ENCODE measurements around the gene ARHGAP26. TPM values are rescaled to one million over a fixed set of nuclear protein-coding genes. Genes with fewer than 3 reads are reported as not detected.

Gene ARHGAP26
- total RNA-seq, 1 donor from 2014 or later, result 60.3 TPM

DNA sequence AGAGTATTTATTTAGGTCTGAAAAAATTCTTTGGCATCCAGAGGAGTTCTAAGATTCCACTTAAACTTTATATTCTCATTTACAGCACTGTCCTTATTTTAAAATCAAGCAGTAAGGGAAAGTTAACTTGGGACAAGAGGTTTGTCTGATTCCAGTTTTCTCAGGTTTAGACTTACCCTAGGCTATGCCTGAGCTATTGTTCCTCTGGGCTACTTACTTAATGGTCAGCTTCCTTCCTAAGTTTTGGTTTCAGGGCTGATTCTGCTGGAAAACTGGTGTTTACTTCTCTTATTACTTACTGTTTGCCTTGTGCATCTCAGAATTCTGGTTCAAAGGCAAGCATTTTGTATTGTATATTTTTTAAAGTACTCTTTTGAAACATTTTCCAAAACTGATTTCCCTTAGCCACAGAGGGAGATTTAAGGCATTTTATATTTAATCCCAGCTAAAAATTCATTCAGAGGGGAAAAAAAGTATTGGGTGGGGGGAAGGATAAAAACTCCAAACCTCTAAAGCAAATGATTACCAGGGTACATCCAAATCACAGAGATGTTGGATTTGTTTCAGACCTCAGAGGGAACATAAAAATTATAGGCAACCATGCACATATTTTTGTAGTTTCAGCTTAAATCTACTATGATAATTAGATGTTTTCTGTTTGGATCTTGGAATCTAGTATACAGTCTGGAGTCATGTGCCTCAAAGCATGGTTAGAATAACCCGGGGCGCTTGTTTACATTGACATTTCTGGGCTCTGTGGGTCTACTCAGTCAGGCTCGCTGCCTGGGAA is 290.0 kb downstream of the ARHGAP26 start:
- no peak for DNase-seq (ENCODE audit: low spot score)

- DNase-seq (ENCODE audit: low spot score), result no peak
Measured at GRCh38 chr5:143061161-143061945, 291.2 kb downstream of the ARHGAP26 start.

- no peak for DNase-seq (ENCODE audit: low spot score)
Measured at GRCh38 chr5:143062379-143062778, 292.2 kb downstream of the ARHGAP26 start.

DNA sequence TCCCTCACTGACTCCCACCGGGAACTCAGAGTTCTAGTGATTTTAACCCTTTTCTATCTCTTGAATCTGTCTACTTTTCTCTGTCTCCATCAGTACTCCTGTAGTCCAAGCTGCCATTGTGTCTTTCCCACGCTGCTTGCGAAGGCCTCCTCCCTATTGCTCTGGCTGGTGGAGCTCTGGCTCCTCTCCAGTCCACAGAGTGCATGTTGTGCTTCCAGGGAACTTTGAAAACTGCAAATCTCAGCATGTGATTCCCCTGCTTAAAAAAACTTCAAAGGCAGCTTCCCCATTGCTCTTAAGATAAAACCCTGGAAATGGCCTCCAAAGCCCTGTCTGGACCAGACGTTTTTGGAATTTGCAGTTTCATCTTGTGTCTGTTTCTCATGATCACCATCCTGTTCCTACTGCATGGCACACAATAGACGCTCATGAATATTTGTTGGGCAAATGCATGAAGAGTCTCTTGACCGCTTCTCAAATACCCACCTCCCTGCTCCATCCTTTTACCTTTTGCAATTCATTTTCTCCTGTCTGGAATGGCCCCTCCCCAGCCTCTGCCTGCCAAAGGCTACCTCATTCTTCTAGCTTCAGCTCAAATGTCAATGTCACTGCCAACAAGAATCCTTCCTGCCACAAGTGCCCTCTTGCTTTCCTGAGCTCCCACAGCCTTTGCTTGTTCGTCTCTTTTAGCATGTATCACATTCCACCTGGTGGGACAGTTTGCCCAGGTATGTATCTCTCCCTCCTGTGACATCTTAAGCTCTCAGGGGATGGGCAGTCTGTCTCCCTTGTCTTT is 293.2 kb downstream of the ARHGAP26 start:
- peak; percentile 46 for DNase-seq (ENCODE audit: low spot score)

- DNase-seq (ENCODE audit: low spot score), result no peak
Measured at GRCh38 chr5:143064218-143064641, 294.1 kb downstream of the ARHGAP26 start.

DNA sequence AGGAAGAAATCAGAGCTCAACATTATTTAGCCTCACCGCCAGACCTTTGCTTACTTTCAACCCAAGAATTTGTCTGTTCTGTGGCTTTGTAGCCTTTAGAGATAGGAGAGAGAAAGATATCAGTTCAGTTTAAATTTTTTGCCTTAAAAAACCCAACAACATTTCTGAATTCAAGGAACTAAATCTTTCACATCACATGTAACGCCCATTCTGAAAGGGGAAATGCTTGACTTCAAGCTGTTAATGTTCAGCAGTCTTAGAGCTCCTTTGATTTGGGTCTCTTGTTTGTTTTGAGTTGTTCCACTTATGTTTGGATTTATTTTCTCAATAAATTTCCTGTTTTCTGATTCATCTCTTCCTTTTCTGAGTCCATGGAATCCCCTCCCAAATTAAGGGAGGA is 294.5 kb downstream of the ARHGAP26 start:
- DNase-seq (ENCODE audit: low spot score), result no peak

DNA sequence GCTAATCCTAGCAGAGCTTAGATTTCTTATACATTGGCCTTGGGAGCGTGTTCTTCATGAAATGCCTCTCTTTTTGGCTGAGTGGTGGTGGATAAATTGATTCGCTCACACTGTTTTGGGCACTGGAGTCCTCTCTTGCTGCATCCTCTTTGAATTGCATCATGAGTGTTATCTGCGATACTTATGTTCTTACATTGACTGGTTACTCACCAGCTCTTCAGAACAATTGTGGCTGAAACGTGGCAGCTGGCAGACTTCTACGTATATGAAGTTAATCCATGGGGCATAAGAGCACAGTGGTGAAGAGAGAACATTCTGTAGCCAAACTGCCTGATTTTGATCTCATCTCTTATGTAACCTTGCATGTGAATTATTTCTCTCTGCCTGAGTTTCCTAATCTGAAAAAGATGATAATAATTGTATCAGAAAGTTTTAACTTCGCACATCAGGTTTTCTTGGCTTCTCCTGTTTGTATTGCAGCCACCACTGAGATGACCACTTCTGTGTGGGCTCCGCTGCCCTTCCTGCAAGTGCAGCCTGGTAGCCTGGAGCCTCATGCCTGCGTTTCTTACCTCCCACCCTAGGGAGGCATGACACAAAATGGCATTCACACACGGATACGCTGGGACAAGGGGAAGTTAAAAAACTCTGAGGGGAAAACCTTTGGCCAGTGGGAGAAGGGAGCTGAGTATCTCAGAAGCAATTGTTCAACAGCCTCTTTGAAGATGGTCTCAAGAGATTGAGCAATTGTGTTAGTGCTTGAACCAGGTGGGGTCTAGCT is 295.2 kb downstream of the ARHGAP26 start:
- DNase-seq (ENCODE audit: low spot score), result no peak

DNA sequence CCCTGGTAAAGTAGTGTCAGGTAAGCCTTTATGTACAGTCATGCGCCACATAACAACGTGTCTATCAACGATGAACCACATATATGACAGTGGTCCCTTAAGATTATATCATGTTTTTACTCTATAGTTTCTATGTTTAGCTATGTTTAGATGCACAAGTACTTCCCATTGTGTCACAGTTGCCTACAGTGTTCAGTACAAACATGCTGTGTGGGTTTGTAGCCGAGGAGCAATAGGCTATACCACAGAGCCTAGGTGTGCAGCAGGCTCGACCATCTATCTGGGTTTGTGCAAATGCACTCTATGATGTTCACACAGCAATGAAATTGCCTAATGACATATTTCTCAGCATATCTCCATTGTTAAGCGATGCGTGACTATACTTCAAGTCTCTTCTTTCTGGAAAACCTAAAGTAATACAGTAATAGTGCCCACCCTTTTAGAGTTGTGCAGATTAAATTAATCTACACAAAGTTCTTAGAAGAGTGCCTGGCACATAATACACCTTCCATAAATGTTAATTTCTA is 295.9 kb downstream of the ARHGAP26 start:
- DNase-seq (ENCODE audit: low spot score), result no peak

DNA sequence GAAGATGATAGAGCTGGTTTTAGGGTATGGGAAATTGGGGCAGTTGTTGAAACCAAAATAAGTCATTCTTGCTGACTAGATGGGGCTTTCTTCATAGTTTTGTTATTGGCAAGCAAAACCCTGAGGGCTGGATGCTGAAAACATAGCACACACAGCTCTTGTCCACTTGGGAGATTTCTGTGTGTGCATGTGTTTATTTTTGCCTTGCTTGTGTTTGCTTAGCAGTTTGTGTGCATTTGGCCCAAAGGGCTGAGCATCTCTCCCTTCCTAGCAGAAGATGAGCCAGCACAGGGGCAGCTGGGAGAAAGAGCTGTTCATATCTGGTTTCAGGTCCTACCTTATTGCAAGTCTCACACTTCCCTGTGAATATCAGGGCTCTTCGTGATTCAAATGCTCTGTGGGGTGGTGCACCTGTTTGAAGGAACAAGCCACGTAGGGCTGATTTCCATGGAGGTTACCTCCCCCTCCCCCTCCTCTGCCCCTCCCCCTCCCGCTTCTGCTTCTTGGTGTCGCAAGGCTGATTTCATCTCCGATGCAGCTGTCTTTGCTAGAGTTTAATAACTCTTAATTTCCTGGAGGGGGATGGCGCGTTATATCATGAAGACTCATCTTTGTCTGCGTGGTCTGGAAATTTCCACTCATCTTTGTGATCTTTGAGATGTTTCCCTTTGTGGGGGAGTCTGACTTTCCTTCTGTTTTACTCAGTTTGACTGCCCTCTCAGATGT is 296.5 kb downstream of the ARHGAP26 start:
- peak; percentile 22 for DNase-seq (ENCODE audit: low spot score)

- no peak for DNase-seq (ENCODE audit: low spot score)
Measured at GRCh38 chr5:143068712-143069111, 298.5 kb downstream of the ARHGAP26 start.

GRCh38 chr5:143071927-143072326 is 301.8 kb downstream of the ARHGAP26 start:
- no peak for DNase-seq (ENCODE audit: low spot score)

DNA sequence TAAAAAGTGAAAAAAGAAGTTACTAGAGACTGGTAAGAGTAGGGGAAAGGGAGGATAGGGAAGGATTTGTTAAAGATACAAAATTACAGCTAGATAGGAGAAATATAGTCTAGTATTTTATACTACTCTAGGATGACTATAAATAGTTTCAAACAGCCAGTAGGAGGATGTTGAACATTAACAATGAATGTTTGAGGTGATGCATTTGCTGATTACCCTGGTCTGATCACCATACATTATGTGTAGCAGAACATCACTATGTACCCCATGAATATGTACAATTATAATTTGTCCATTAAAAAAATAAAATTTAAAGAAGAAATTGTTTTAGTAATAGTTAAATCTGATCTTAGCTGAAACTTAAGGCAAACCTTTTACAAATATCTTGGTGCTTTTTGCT is 302.6 kb downstream of the ARHGAP26 start:
- no peak for DNase-seq (ENCODE audit: low spot score)

DNA sequence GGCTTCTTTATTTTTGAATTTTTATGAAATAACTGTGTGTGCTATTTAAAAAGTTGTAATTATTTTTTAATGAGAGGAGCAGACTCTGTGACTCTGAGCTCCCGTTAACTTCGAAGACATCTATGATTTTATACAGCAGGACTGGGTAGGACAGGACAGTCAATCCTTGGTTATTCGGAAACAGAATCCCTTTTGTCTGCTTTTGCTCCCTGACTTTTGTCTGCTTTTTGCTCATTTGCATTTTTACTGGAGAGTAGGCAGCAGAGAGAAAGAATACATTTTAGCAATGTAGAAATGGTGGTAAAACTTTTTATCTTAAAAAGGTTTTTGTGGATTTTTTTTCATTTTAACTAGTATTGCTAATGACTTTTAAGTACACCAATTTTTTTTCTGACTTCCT is 303.6 kb downstream of the ARHGAP26 start:
- no peak for DNase-seq (ENCODE audit: low spot score)

- DNase-seq (ENCODE audit: low spot score), result no peak
Measured at GRCh38 chr5:143074414-143074996, 304.3 kb downstream of the ARHGAP26 start.

- DNase-seq (ENCODE audit: low spot score), result no peak
Measured at GRCh38 chr5:143076377-143076776, 306.2 kb downstream of the ARHGAP26 start.

GRCh38 chr5:143077453-143078103 is 307.4 kb downstream of the ARHGAP26 start:
- DNase-seq (ENCODE audit: low spot score), result no peak

- DNase-seq (ENCODE audit: low spot score), result no peak
Measured at GRCh38 chr5:143078313-143078712, 308.1 kb downstream of the ARHGAP26 start.

DNA sequence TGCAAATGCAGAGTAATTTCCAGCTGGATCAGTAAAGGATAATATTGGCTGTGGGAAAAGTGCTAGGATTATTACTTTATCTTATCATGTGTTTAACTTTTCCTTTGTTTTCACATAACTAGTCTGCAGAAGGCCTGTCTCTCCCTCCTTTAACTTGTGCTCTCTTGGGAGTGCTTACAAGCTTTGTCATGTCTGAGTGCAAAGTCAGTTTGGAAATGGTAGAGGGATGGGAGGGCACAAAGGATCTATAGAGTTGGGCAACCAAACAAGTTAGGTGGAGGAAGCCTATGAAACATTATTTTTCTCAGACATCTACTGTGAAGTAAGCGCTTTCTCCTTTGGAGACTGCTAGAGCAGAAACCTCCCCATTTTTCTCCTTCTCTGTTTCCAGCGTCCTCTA is 308.8 kb downstream of the ARHGAP26 start:
- no peak for DNase-seq (ENCODE audit: low spot score)

DNA sequence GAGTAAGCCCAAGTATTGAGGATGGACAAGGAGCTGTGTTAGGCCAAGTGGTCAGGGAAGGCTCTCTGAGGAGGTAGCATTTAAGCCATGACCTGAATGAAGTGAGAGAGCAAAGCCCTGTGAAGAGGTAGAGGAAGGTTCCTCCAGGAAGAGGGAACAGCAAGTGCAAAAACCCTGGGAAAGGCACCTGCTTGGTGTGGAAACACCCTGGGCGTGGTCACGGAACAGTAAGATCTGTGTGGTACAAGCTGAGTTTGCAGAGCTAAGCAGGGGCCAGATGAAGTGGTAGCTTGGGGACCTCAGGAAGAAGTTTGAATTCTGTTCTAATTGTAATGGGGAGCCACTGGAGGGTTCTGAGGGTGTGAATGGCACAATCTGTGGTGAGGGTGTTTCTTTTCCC is 310.2 kb downstream of the ARHGAP26 start:
- DNase-seq (ENCODE audit: low spot score), result no peak

DNA sequence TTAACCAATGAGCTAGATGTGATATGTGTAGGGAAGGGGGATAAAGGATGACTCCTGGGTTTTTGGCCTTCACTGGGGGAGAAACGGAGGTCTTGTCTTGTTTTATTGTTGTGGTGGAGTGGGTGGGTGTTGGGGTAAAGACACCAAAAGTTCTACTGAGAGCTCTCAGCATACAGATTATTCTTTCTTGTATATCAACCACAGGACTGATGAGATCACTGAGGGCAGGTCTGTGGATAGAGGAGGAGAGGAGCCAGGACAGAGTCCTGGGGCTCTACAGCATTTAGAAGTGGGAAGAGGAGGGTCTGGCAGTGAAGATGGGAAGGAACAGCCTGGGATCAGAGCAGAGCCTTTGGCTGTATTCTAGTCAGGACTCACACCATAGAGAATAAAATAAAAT is 310.8 kb downstream of the ARHGAP26 start:
- no peak for DNase-seq (ENCODE audit: low spot score)

Data from mucosa of gallbladder (tissue), 1 donor.